Psoas muscle (tissue), 8 donors: Measurements from ENCODE around the gene HIRIP3. TPM values are rescaled to one million over a fixed set of nuclear protein-coding genes. Genes with fewer than 3 reads are reported as not detected.

ENCODE experiments used
- ATAC-seq, 4 donors: fragments of 200-7000 bp; cut with Tn5 transposase; one replicate each; pipeline ENCODE4 v1.9.1; 2020; ENCODE audit warnings: moderate library complexity in 3 of 4, mild to moderate bottlenecking in 2 of 4
- DNase-seq, 2 donors: peaks; one replicate each; pipeline ENCODE4 v3.0.0-alpha.2; 2020
- H3K27ac ChIP-seq: fragments of 200-600 bp; one replicate; pipeline ENCODE4 v1.8.0; 2022
- H3K27me3 ChIP-seq, 3 donors: fragments of 200-600 bp in 1 of 3; one replicate each; pipeline versions ENCODE4 v1.6.1 to v1.8.0; 2013 to 2022; ENCODE audit warnings: low read length in 2 of 3, mild to moderate bottlenecking in 2 of 3, moderate library complexity in 1 of 3; ENCODE audit not compliant: insufficient read depth in 3 of 3
- H3K36me3 ChIP-seq, 2 donors: fragments of 200-600 bp in 1 of 2; one replicate each; pipeline versions ENCODE4 v1.6.1 to v1.8.0; 2013 to 2022; ENCODE audit warnings: low read depth in 1 of 2, mild to moderate bottlenecking in 1 of 2, moderate library complexity in 1 of 2; ENCODE audit not compliant: insufficient read depth in 1 of 2
- H3K4me1 ChIP-seq: fragments of 200-600 bp; one replicate; pipeline ENCODE4 v1.8.0; 2022
- H3K4me3 ChIP-seq: fragments of 200-600 bp; one replicate; pipeline ENCODE4 v1.8.0; 2022; ENCODE audit warnings: mild to moderate bottlenecking
- H3K9me3 ChIP-seq: fragments of 200-600 bp; one replicate; pipeline ENCODE4 v1.8.0; 2022
- CTCF ChIP-seq: fragments of 200-600 bp; IDR thresholded peaks from one replicate; pipeline ENCODE4 v1.8.0; 2022; ENCODE audit warnings: antibody characterized with exemption
- WGBS, 3 donors: extraction: QIAGEN DNeasy Blood & Tissue Kit; methylation state at CpG; one replicate each; pipeline versions ENCODE4 v1.1.6 to v1.1.7; 2013; 5-methylcytosine and 5-hydroxymethylcytosine counted together
- intact Hi-C, 2 donors: fragments of 100-400 bp; cut with DNase I; formaldehyde crosslinking; loops; one replicate each; pipeline versions ENCODE4 v1.11.0 to v1.14.2; 2022
- polyA plus RNA-seq, 3 donors: library from polyadenylated mRNA; stranded (reverse); fragments of 200-250 nt; gene quantifications; one replicate each; pipeline ENCODE4 v1.2.3, GENCODE V29; 2013
- total RNA-seq, 4 donors: library from RNA; stranded (reverse); fragmentation: NEBNext Ultra II Directional in 2 of 4; extraction: Animal tissue kit (Norgen Biotek cat#: 25700) in 2 of 4; gene quantifications; one replicate each; pipeline versions ENCODE4 v1.2.1 to v1.2.4, GENCODE V29; 2021 to 2023
- donor health status: healthy with polysubstance abuse.
- donor health status: DM: no; HTN: no; CAD: no; lungs with moderate emphysema.
- donor health status: Bipolar disorder and iron deficiency.
- donor health status: healthy.
- donor health status: DM: yes; HTN: yes; CAD: no.
- donor health status: DM: no; HTN: no; CAD: no.
- donor health status: DM: no; HTN: no; CAD: no.
- donor health status: DM: yes; HTN: yes; CAD: no.

Gene HIRIP3
- total and polyA plus RNA-seq, 7 donors = 18.5 to 62.5 (median 21.6) TPM

GRCh38 chr16:29993903-29994599, 1.4 kb downstream of the HIRIP3 start:
- Histone ChIP-seq H3K4me1 (peaks cover 21% of the 10 kb centered on the region), H3K27ac (peak overlapping the region; percentile 99), H3K27me3 (no peaks in the 10 kb centered on the region), H3K36me3 (peaks cover 3 to 61% of the 10 kb centered on the region in 2 donors), H3K9me3 (no peaks in the 10 kb centered on the region), H3K4me3 (peak overlapping the region; percentile 86)
- DNase-seq (no peak), ATAC-seq (no peak)
- TF ChIP-seq CTCF = no peak
- WGBS, 3 donors = 79 to 91% (median 82%) methylated on average over 9 of the region's 9 CpGs
- intact Hi-C loops = loop anchor here (1.0 to 2.0 kb wide), 2 partner anchors 18 to 19 kb away; no protein-coding TSS in a partner anchor

DNA sequence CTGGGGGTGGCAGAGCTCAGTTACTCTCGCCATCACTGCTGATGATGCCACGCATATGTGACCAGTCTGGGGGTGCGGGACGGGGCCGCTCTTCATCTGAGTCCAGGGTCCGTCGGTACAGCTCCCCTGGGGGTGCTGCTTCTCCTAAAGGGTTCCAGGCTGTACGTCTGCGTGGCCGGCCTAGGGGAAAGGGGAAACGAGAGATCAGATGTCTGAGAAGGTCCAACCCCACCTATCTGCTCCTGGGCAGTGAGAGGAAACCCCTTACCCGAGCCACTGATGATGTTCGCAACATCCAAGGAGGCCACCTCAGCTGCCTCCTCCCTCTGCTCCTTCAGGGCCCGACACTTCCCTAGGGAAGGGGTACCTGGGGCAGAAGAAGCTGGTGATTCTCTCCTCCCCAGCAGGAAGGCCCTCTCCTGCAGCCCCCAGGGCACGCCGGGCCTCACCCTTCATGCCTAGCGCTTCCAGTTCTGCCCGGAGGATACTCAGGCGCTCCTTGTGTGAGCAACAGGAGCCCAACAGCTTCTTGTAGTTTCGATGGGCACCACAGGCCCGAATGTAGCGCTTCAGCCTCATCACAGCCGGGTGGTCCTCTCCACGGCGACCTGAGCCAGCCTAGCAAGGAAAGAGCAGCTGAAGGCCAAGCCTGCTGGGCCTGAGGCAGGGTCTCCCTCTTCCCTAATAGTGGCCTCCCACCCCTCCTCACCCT, 2.1 kb downstream of the HIRIP3 start:
- peaks cover 3 to 63% of the 10 kb centered on the region in 2 donors for H3K36me3 ChIP-seq
- peaks cover 21% of the 10 kb centered on the region for H3K4me1 ChIP-seq
- no peak overlapping the region for H3K27ac ChIP-seq
- ATAC-seq (no peak), DNase-seq (no peak)
- intact Hi-C loops = no loop called here
- H3K27me3 ChIP-seq = no peaks in the 10 kb centered on the region
- WGBS, 3 donors = 81 to 86% (median 82%) methylated on average over 24 to 25 of the region's 25 CpGs
- no peaks in the 10 kb centered on the region for H3K9me3 ChIP-seq
- no peak for TF ChIP-seq CTCF
- no peak overlapping the region for H3K4me3 ChIP-seq

GRCh38 chr16:29992344-29992967, 3.0 kb downstream of the HIRIP3 start:
- H3K4me3 ChIP-seq = no peak overlapping the region
- H3K9me3 ChIP-seq = no peaks in the 10 kb centered on the region
- H3K27me3 ChIP-seq = no peaks in the 10 kb centered on the region
- H3K27ac ChIP-seq = no peak overlapping the region
- intact Hi-C loops = no loop called here
- TF ChIP-seq CTCF = no peak
- ATAC-seq = no peak
- 34 to 58% (median 47%) methylated on average over 7 of the region's 7 CpGs for WGBS, 3 donors
- peaks cover 3 to 70% of the 10 kb centered on the region in 2 donors for H3K36me3 ChIP-seq
- DNase-seq = no peak
- peaks cover 21% of the 10 kb centered on the region for H3K4me1 ChIP-seq

DNA sequence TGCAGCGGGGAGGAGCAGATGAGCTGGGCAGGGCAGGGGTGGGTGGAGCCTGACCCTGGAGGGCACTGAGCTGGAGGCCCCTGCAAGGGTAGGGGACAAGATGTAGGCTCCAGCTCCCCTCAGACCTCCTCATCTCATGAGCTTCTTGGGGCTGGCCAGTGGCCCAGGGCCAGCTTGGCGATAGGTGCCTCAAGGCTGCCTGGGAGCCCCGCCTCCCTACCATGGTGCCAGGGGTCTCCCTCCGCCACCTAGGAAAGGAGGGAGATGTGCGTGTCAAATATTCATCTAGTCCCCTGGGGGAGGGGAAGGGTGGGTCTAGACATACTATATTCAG, 3.9 kb downstream of the HIRIP3 start:
- no peak overlapping the region for H3K4me3 ChIP-seq
- intact Hi-C loops = no loop called here
- H3K27ac ChIP-seq = no peak overlapping the region
- DNase-seq = no peak
- no peaks in the 10 kb centered on the region for H3K9me3 ChIP-seq
- 65 to 87% (median 77%) methylated on average over 3 to 5 of the region's 5 CpGs for WGBS, 3 donors
- no peak for TF ChIP-seq CTCF
- no peak for ATAC-seq
- peaks cover 15% of the 10 kb centered on the region for H3K4me1 ChIP-seq
- H3K27me3 ChIP-seq = no peaks in the 10 kb centered on the region
- peaks cover 6 to 79% of the 10 kb centered on the region in 2 donors for H3K36me3 ChIP-seq
